ENCODE results near the gene ZNF426.
A peak's percentile ranks its signal among the peaks of the same experiment; 100 is the strongest.
"Not testable (repeated sequence)": the region's sequence is repeated elsewhere in the genome, so short reads cannot be mapped to it uniquely, and the experiment has no call there.

ZNF426 gene

DNA sequence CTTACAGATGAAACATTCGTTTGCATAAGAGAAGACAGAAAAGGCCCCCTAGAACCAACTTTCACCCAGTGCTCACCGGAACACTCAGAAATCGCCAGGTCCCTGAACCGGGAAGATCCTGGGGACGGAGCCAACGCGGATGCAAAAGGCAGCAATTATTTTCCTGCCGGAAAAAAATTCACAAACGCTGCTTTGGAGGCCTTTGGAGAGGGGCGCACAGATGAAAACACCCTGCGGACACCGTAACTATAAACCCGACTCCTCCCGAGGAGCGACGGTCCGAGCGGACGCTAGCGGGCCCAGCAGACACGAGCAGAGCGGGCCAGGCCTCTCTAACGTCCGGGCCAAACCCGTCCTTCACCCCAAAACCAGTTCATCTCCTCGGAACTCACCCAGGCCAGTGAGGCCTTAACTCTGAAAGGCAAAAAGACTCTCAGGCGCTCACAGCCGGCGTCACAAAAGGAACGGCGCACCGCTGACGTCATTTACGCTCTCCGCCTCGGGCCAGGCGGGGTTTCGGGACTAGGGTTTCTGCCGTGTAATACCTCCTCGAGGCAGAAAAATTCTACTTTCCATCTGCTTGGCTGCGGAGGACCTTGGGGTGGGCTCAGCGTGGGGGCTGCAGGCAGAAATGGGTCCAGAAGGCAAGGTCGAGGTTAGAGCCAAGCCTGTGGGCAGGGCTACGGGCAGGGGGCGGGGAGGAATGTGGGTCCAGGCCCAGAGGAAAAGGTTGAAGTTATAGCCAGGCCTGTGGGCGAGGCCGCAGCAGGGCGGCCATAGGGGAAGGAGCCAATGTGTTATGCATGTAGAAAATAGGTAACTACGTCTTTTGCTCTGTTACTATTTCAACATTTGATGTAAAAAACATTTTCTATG is at the start of gene ZNF426:
ZNF426 (minus strand) TSS at position 463 of the 876 bp plus-strand sequence. CDS start 2,413 bp downstream, outside the sequence.
- peak; percentile 67 to 80 for DNase-seq (ENCODE audit: low read depth in 2 of 2)

DNA sequence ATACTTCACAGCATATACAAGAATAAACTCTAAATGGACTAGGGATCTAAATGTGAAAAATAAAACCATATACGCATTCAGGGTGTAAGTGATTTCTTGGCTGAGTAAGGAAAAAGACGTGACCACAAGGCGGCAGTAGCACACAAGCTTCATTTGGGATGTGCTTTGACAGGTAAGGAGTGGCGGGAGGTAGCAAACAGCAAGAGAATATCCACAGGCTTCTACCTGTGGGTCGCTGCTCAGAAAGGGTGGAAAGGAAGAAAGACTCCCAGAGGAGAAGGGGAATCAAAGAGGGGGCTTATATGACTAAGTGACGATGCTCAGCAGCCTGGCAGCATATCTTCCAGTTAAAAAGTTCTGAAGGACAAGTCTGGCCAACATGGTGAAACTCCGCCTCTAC is 48.3 kb upstream of the ZNF426 start:
- DNase-seq (ENCODE audit: low read depth in 2 of 2), result peak; percentile 61 to 74

DNA sequence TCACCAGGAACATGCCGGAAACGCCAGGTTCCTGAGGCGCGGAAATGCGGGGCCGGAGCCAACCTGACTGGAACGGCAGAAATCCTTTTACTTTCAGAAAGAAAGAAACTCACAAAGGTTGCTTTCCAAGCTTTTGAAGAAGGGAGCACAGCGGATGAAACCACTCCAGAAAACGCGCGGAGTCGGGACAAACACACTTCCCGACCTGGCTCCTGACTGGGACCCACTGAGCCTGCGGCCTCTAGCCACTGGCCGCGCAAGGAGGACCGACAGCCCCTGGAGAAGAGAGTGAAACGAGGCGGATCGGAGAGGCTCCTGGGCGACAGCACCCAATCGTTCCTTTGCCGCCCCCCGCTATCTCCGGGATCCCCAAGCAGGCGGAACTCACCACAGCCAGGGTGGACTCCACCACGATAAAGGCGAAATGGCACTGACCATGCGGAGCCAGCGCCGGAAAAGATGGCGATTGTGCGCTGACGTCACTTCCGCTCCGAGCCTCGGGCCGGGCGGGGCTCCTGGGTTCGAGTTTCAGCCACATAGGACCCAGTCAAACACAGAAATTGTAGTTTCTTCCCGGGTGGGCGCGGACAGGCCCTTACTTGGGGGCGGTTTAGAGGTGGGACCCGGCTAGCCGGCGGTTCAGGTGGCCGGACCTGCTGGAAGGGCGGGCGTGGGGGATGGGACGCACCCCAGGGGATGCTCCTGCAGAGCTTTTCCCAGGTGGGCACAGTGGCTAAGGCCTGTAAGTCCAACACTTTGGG is 45.8 kb upstream of the ZNF426 start, which contains the start of gene ZNF121:
ZNF121 (minus strand) TSS at position 432 of the 761 bp plus-strand sequence. CDS start 16,407 bp downstream, outside the sequence.
- DNase-seq (ENCODE audit: low read depth in 2 of 2), result peak; percentile 68 to 77

DNA sequence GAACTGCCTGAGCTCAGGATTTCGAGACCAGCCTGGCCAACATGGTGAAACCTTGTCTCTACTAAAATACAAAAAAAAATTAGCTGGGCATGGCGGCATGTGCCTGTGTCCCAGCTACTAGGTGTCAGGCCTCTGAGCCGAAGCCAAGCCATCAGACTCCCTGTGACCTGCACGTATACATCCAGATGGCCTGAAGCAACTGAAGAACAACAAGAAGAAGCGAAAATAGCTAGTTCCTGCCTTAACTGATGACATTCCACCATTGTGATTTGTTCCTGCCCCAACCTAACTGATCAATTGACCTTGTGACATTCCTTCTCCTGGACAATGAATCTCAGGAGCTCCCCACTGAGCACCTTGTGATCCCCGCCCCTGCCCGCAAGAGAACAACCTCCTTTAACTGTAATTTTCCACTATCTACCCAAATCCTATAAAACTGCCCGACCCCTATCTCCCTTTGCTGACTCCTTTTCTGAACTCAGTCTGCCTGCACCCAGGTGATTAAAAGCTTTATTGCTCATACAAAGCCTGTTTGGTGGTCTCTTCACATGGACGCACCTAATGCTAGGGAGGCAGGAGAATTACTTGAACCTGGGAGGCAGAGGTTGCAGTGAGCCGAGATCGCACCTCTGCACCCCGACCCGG is 43.8 kb upstream of the ZNF426 start:
- not testable (repeated sequence) for DNase-seq (ENCODE audit: low read depth in 2 of 2)

DNA sequence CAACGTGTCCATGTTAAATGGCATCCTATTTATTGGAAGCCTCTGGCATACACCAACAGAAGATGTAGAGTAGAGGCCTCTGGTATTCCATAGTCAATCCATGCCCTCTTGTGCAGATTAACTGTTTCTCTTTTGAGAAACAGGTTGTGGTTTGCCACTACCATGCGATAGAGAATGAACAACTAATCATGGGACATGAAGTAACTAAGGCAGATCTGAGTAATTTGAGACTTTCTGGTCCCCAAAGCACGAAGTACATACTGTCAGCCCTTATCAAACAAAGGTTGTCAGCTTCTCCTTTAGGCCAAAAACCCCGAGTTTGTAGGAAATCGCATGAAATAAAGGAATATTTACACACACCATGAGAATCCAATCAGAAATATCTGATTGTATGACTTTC is 42.3 kb upstream of the ZNF426 start:
- DNase-seq (ENCODE audit: low read depth in 2 of 2), result no peak

DNA sequence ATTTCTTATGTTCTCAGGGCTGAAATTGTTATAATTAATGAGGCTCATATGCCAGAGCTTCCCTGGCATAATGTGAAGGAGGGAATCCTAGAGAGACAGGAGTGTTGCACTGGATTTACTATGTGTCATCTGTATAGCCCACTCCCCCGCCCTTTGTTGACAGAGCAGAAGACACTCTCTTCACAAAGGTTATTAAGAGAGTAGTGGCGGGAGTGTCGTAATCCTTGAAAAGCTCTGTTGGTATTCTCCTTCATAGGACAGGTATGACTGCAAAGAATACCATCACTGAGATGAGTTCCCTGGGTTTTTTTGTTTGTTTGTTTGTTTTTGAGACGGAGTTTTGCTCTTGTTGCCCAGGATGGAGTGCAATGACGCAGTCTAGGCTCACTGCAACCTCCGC is 31.8 kb upstream of the ZNF426 start:
- no peak for DNase-seq (ENCODE audit: low read depth in 2 of 2)

DNA sequence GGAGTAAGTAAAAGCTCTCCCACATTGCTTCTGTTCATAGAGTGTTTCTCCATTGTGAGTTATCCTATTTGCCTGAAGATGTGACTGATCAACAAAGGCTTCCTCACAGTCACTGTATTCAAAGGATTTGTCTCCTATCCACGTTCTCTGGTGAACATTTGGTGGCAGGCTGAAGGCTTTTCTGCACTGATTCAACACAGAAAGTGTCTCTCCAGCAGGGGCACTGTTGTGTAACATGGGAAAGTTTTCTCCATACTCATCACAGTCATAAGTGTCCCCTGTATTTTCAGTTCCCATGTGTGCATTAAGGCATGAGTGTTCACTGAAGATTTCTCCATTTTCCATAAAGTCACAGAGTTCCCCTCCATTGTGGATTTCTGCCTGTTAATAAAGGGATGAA is 28.3 kb upstream of the ZNF426 start:
- DNase-seq (ENCODE audit: low read depth in 2 of 2), result no peak

DNA sequence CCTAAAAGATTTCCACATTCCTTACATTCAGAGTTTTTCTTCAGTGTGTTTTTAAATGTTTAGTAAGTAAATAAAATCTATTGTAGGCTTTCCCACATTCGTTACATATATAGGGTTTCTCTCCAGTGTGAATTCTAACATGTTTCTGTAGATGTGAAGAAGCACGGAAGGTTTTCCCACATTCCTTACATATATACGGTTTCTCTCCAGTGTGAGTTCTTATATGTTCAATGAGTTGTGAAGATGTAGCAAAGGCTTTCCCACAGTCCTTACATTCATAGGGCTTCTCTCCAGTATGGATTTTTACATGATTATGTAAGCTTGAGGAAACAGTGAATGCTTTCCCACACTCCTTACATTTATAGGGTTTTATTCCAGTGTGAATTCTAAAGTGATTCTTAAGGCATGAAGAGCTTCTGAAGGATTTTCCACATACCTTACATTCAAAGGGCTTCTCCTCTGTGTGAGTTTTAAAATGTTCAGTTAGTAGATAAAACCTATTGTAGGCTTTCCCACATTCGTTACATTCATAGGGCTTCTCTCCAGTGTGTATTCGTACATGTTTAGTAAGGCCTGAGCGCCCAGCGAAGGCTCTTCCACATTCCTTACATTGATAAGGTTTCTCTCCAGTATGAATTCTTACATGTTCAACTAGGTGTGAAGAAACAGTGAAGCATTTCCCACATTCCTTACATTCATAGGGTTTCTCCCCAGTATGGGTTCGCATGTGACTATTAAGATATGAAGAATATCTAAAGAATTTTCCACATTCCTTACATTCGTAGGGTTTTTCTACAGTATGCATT is 27.7 kb upstream of the ZNF426 start:
- DNase-seq (ENCODE audit: low read depth in 2 of 2), result no peak

DNA sequence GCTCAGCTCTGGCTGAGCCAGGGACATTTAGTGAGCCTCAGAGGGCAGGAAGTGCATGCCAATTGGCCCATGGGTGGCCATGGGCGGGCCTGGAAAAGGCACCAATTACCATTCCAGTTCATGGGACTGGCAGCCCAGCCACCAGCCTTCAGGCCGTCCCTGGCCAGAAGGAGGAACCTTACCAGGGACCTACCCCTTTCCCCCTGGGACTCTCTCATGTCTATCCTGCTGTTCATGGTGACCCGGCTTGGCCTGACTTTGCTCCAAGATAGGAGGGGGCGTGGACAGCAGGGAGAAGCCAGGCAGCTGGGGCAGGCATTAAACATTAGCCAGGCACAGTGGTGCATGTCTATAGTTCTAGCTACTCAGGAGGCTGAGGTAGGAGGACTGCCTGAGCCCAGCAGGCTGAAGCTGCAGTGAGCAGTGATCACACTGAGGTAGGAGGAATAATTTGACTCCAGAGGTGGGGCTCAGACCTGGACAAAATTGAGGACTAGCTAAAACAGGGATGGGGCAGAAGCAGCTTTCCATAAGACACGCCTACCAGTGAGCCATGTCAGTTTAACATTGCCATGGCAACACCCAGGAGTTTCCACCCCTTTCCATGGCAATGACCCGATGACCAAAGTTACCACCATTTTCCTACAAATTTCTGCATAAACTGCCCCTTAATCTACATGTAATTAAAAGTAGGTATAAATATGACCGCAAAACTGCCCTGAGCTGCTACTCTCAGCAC is 14.3 kb upstream of the ZNF426 start:
- DNase-seq (ENCODE audit: low read depth in 2 of 2), result no peak

DNA sequence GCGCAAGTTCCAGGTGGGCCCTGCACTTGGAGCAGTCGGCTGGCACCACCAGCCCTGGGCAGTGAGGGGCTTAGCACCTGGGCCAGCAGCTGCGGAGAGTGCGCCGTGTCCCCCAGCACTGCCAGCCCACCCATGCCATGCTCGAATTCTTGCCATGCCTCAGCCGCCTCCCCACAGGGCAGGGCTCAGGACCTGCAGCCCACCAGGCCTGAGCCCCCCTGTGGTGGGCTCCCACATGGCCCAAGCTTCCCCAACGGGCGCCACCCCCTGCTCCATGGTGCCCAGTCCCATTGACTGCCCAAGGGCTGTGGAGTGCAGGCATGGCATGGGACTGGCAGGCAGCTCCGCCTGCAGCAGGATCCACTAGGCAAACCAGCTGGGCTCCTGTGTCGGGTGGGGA is 9.4 kb upstream of the ZNF426 start:
- DNase-seq (ENCODE audit: low read depth in 2 of 2), result no peak

DNA sequence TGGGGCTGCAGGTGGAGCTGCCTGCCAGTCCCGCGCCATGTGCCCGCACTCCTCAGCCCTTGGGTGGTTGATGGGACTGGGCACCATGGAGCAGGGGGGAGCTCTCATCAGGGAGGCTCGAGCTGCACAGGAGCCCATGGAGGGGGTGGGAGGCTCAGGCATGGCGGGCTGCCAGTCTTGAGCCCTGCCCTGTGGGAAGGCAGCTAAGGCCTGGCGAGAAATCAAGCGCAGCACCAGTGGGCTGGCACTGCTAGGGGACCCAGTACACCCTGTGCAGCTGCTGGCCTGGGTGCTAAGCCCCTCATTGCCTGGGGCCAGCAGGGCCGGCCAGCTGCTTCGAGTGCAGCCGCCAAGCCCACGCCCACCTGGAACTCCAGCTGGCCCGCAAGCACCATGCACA is 2.8 kb upstream of the ZNF426 start:
- DNase-seq (ENCODE audit: low read depth in 2 of 2), result not testable (repeated sequence)

DNA sequence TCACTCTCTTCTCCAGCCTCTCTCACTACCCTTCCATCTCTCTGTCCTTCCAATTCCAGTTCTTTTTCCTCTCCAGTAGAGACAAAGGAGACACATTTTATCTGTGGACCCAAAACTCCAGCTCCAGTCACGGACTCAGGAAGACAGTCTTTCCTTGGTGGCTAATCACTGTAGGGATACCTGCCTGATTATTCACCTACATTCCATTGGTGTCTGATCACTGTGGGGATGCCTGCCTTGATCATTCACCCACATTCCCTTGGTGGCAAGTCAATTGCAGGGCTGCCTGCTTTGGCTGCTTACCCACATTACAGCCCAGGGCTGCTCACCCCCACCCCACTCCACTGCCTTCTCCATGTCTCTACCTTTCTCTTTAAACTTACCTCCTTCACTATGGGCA is 1.5 kb upstream of the ZNF426 start:
- not testable (repeated sequence) for DNase-seq (ENCODE audit: low read depth in 2 of 2)

DNA sequence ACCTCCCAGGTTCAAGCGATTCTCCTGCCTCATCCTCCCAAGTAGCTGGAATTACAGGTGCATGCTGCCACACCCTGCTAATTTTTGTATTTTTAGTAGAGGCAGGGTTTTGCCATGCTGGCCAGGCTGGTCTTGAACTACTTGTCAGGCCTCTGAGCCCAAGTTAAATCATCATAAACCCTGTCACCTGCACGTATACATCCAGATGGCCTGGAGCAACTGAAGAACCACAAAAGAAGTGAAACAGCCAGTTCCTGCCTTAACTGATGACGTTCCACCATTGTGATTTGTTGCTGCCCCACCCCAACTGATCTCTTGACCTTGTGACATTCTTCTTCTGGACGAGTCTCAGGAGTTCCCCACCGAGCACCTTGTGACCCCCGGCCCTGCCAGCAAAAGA is 756 bp upstream of the ZNF426 start:
- DNase-seq (ENCODE audit: low read depth in 2 of 2), result not testable (repeated sequence)

DNA sequence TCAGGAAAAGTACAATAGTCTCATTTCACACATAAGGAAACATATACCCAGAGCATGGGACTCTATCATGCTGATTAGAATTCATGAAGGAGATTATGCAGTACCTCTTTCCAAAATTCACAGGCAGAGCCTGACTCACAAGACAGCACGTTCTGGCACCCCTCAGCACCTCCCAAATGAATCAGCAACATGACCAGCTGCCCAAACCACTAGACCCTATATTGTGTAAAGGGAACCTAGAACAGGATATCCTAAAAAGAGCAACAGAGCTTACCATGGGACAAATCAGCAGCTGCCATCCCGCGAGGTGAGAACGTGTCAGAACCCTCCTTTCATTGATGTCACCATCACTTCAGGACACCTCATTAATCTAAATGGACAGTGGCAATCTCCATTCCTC is 2.5 kb downstream of the ZNF426 start:
- DNase-seq (ENCODE audit: low read depth in 2 of 2), result no peak

DNA sequence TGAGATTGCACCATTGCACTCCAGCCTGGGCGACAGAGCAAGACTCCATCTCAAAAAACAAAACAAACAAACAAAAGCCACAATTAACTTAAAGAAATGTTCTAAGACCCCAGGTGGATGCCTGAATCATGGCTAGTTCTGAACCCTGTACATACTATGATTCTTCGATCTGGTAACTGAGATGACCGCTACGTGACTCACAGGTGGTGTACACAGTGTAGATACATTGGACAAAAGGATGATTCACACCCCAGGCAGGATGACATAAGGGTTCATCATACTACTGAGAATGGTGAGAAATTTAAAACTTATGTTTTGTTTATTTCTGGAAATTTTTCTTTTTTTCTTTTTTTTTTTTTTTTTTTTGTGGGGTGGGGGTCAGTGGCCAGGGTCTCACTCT is 6.5 kb downstream of the ZNF426 start:
- no peak for DNase-seq (ENCODE audit: low read depth in 2 of 2)

DNA sequence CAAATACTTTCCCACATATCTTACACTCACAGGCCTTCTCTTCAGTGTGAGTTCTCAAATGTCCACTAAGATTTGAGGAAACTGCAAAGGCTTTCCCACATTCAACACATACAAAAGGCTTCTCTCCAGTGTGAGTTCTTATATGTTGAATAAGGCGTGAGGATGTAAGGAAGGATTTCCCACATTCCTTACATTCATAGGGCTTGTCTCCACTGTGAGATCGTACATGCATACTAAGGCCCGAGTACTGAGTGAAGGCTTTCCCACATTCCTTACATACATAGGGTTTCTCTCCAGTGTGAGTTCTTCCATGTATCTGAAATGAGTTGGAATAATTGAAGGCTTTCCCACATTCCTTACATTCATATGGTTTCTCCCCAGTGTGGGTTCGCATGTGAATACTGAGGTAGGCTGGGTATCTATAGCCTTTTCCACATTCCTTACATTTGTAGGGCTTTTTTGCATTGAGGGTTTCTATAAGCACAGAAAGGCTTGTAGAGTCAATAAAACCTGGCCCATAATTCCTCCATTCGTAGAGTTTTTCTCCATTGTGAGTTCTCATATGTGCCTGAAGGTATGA is 9.6 kb downstream of the ZNF426 start:
- DNase-seq (ENCODE audit: low read depth in 2 of 2), result no peak

DNA sequence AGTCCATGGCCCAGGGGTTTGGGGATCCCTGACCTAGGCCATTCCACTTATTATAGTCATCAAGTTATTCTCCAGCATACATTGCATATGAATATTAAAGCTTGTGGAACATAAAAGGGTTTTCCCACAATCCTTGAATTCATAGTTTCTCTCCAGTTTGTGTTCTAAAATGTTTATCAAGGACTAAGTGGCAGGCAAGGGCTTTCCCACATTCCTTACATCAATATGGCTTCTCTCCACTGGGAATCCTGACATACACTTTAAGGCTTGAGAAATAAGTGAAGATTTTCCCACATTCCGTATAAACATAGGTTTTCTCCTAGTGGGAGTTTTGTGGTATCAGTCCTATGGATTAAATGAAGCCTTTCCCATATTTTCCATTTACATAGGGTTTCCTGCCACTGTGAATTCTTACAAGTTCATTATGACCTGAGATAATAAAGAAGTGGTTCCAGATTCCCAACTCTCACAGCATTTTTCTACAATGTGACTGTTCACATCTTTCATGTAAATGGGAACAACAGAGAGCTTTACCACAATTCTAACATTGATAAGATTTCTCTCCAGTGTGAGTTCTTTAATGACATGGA is 14.5 kb downstream of the ZNF426 start:
- DNase-seq (ENCODE audit: low read depth in 2 of 2), result no peak

DNA sequence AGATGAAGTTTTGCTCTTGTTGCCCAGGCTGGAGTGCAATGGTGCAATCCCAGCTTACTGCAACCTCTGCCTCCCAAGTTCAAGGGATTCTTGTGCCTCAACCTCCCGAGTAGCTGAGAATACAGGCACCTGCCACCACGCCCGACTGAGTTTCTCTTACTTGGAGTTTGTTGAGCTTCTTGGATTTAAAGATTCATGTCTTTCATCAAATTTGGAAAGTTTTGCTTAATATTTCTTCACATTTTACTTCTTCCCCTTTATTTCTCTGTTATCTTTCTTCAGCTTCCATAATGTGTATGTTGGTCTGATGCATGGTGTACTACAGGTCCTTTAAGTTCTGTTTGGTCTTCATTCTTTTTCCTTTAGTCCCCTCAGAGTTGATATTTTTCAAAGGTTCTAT is 31.2 kb downstream of the ZNF426 start:
- no peak for DNase-seq (ENCODE audit: low read depth in 2 of 2)

DNA sequence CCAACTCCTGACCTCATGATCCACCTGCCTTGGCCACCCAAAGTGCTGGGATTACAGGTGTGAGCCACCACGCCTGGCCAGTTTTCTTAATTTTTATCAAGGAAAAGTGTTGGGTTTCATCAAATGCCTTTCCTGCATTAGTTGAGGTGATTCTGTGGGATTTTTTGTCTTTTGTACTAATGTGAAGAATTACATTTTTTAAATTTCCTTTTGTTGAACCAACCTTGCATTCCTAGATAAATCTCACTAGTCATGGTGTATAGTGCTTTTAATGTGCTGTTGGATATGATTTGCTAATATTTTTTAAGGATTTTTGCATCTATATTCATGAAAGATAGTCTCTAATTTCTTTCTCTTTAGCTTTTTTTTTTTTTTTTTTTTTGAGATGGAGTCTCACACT is 37.6 kb downstream of the ZNF426 start:
- DNase-seq (ENCODE audit: low read depth in 2 of 2), result no peak
